T-helper 1 cell (primary cell): ENCODE results near the gene GRK4.

ENCODE experiments used
- DNase-seq, 5 donors: peaks; one replicate each; pipeline ENCODE4 v3.0.0-alpha.2; 2012 to 2020

Gene GRK4

GRCh38 chr4:3013839-3014350, 50.5 kb downstream of the GRK4 start:
- peak in 1 of 5 donors; percentile 60 for DNase-seq

- DNase-seq, result no peak
Observed at GRCh38 chr4:3016961-3017360, 53.6 kb downstream of the GRK4 start.

- DNase-seq, result no peak
Observed at GRCh38 chr4:3017504-3017903, 54.1 kb downstream of the GRK4 start.

GRCh38 chr4:3019145-3019846, 55.9 kb downstream of the GRK4 start:
- DNase-seq, result no peak

- peak in 1 of 5 donors; percentile 31 for DNase-seq
Observed at GRCh38 chr4:3021127-3021526, 57.8 kb downstream of the GRK4 start.

- peak in 1 of 5 donors; percentile 20 for DNase-seq
Observed at GRCh38 chr4:3021627-3022026, 58.3 kb downstream of the GRK4 start.

- DNase-seq, result no peak
Observed at GRCh38 chr4:3022112-3022511, 58.7 kb downstream of the GRK4 start.

GRCh38 chr4:3022651-3023050, 59.3 kb downstream of the GRK4 start:
- DNase-seq, result no peak

GRCh38 chr4:3025881-3026280, 62.5 kb downstream of the GRK4 start:
- DNase-seq, result no peak

GRCh38 chr4:3026540-3026939, 63.2 kb downstream of the GRK4 start:
- DNase-seq, result no peak

GRCh38 chr4:3029464-3029863, 66.1 kb downstream of the GRK4 start:
- no peak for DNase-seq

GRCh38 chr4:3030566-3031356, 67.4 kb downstream of the GRK4 start:
- no peak for DNase-seq

GRCh38 chr4:3031357-3032082, 68.1 kb downstream of the GRK4 start:
- no peak for DNase-seq

GRCh38 chr4:3034231-3034630, 70.9 kb downstream of the GRK4 start:
- DNase-seq, result no peak

- no peak for DNase-seq
Observed at GRCh38 chr4:3035249-3035648, 71.9 kb downstream of the GRK4 start.

- DNase-seq, result no peak
Observed at GRCh38 chr4:3035674-3036073, 72.3 kb downstream of the GRK4 start.

GRCh38 chr4:3036131-3036952, 73.0 kb downstream of the GRK4 start:
- no peak for DNase-seq

- DNase-seq, result peak in 1 of 5 donors; percentile 15
Observed at GRCh38 chr4:3037957-3038461, 74.6 kb downstream of the GRK4 start.

- no peak for DNase-seq
Observed at GRCh38 chr4:3039706-3040366, 76.5 kb downstream of the GRK4 start.

- no peak for DNase-seq
Observed at GRCh38 chr4:3040452-3041191, 77.3 kb downstream of the GRK4 start.
